DND-41 (cell line): ENCODE measurements around the gene DTNB.

Experiments
- CTCF ChIP-seq: IDR thresholded peaks from 2 replicates; pipeline ENCODE4 v1.5.1; 2012; ENCODE audit warnings: borderline replicate concordance, low read length, moderate library complexity, mild to moderate bottlenecking; ENCODE audit not compliant: poor library complexity, severe bottlenecking; ENCODE audit errors: extremely low read depth
- EZH2 ChIP-seq: IDR thresholded peaks from 3 replicates; pipeline ENCODE4 v1.6.1; 2012; ENCODE audit warnings: borderline replicate concordance, low read depth, mild to moderate bottlenecking, moderate library complexity, low read length, inconsistent platforms; ENCODE audit not compliant: severe bottlenecking

GRCh38 chr2:25595393-25595792 is 78.0 kb downstream of the DTNB start:
- TF ChIP-seq CTCF, result no peak
- no peak for TF ChIP-seq EZH2
